HS-5 (cell line): ENCODE measurements around the gene ASCL1.

Experiments
- DNase-seq: peaks from one replicate; pipeline ENCODE4 v3.0.0-alpha.2; 2012; ENCODE audit warnings: low read depth

The ASCL1 gene

GRCh38 chr12:102957339-102958050 is at the start of gene ASCL1:
TSS of gene ASCL1 (plus strand) at chr12:102957674. CDS start at chr12:102958245, 571 bp downstream.
- no peak for DNase-seq

DNA sequence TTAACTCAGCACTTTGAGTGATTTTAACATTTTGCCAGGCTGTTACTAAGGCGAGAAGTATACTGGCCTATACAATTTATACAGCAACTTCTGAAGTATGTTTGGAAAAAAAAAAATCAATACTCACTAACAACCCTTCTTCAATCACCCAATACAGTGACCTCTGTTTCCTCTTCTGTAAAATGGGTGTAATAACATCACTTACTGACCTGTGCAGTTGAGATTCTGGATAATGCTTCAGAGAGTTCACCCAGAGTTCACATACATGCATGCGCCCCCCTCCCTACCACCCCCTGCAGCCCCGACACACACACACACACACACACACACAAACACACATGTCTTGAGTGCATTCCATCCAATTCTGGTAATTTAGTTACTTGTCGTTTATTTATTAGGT is 49.6 kb upstream of the ASCL1 start:
- no peak for DNase-seq

DNA sequence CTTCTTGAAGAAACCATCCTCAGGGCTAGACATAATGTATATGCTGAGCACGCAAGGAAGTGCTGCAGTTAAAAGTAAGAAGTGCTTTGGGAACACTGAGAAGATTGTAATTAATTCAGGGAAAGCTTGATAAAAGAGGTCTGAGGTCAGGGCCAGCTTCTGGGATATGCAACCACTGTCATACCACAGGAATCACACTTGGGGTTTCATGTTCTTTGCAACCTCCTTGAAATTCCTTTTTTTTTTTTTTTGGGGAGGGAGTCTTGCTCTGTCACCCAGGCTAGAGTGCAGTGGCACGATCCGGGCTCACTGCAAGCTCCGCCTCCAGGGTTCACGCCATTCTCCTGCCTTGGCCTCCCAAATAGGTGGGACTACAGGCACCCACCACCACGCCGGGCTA is 47.3 kb upstream of the ASCL1 start:
- no peak for DNase-seq

GRCh38 chr12:102910792-102911191 is 46.7 kb upstream of the ASCL1 start:
- DNase-seq: no peak

DNA sequence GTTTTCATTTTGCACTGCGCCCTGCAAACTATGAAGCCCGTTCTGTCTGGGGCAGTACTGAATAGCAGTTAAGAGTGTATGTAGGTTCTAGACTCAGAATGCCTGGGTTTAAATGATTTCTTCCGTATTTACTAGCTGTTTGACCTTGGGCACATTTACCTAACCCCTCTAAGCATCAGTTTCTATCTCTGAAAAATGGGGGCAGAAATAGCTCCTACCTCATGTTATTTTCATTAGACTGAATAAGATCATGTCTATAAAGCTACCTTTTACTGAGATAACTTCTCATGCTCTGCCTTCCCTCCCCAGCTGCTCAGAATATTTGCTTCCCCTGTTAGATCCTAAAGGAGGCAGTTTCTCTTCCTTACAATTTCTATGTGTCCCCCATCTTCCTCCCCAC is 46.2 kb upstream of the ASCL1 start:
- no peak for DNase-seq

DNA sequence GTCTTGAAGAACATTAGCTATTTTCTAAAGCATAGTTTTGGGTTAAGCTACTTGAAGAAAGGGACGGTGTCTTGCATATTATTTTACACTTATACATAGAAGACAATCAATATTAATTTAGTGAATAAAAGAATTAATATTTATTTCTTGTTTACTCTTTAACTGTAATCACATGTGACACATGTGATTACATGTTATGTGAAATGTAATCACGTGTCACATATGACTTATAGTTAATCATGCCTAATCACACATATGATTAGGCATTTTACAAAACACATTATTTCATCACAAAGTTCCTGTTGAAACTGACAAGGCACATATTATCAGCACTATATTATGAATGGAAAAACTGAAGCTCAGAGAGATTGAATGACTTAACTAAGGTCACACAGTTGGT is 45.2 kb upstream of the ASCL1 start:
- no peak for DNase-seq

DNA sequence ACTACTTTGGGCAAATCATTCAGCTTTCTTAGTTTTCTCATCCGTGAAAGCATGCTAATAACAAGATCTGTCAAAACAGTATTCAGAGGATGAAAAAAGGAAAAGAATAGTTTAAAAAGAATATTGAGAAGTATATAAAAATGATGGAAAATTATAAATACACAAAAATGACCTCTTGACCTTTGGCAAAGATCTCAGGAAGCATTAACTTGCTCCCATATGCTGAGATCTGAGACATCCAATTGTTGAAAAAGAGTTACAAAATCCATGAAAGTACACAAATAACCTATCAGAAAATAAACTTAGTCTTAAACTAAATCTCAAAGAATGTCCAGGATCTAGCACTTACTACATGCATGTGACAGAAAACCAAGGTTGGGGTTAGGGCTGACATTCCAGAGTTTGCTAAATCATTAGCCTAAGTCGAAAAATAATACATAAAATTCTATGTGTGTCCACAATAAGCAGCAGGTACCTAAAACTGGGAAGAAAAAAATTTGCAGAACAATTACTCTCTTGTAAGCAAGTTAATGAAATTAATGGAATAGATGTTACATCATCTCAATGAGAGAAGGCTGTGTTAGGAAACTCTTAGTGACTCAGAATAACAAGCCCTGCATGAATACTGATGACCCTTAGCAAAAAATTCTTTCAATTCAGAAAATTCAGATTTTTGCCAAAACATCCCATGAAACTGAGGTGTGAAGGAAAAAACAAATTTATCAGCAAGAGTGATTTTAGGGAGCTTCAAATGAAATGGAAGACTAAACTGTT is 43.8 kb upstream of the ASCL1 start:
- no peak for DNase-seq

DNA sequence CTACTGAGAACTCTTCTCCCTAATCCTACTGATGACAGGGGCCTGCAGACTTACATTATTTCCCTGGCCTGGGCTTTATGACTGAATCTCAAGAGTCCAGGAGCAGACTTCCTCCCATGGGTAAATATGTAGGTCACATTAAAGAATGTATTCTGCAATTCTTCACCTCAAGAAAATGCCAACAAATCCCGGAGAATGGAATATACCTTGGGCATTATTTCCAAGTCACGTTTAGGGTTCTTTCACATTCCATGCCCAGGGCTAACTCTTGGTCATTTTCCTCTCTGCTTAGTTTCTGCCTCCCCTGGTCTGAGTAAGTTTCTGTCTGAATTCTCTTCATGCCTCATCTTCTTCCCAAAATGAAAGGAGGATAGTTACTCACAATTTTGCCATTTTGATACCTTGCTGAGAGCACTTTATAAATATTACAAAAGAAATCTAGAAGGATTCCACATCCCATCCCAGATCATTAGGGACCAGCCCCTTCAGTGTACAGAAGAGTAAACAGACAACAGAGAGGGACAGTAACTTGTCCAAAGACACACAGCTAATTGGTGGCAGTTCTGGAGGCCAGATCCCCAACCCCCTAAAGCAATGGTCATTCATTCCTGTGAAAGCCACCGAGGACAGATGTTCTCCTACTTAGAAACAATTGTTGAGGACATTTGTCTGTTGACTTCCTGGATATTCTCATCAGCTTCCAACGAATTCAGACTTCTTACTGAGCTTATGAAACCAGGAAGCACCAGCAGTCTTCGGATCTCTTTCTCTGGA is 41.0 kb upstream of the ASCL1 start:
- no peak for DNase-seq

GRCh38 chr12:102917026-102917787 is 40.3 kb upstream of the ASCL1 start, which contains the start of gene PAH:
TSS of gene PAH (minus strand) at chr12:102917244. CDS start at chr12:102917130, 114 bp downstream.
- no peak for DNase-seq

DNA sequence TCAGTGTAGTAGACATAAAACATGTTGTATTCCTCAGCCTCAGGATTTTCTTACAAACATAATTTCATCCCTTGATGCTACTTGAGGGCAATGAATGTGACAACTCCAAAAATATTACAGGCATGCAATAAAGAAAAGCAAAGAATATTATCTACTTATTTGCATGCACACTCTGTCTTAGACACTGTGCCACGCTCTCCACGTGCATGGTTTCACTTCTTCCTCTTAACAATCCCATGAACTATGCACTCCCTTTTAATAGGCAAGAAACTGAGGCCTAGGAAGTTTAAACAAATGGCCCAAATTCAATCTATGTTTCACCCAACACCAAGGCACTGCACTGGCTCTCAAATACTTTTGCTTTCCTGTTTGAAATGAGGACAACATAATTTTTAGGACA is 38.6 kb upstream of the ASCL1 start:
- no peak for DNase-seq

DNA sequence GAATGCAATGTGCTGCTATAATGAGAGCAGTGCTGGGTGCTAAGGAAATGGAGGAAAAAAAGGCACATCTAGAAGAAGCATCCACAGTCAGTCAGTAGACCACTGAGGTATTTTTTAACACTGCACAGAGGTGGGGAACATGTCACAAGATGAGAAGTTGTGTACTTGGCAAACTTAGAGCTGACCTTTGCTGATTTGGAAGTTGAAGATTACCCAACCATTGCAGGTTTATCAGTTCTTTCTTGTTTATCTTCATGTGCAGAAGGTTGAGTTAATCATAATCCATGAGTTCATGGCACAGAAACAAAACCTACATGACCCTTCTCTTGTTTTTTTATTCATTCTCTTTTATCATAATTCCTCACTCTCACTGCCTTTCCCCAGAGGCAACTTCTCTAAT is 37.2 kb upstream of the ASCL1 start:
- no peak for DNase-seq

DNA sequence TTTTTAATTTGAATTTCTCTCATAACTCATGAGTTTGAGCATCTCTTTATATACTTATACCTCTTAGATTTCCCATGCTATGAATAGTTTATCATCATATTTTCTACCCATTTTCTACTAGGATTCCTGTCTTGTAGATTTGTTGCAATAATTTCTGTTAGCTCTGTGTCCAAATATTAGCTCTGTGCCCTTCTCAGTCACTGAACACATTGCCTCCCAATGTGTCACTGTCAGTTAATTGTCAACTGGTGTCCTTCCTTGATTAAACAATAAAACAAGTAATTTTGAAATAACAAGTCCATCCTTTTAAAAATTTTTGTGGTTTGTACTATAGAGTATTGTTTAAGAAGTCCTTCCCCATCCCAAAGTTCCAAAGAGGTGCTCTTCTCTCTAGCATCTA is 36.2 kb upstream of the ASCL1 start:
- DNase-seq: no peak

GRCh38 chr12:102927220-102927619 is 30.3 kb upstream of the ASCL1 start:
- DNase-seq: no peak

DNA sequence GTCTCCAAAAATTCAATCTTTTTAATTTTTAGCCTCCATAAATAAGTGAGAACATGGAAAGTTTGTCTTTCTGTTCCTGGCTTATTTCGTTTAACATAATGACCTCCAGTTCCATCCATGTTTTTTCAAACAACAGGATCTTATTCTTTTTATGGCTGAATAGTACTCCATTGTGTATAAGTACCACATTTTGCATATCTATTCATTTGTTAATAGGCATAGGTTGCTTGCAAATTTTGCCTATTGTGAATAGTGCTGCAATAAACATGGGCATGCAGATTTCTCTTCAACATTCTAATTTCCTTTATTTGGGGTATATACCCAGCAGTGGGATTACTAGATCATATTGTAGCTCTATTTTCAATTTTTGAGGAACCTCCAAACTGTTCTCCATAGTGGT is 24.3 kb upstream of the ASCL1 start:
- DNase-seq: no peak

DNA sequence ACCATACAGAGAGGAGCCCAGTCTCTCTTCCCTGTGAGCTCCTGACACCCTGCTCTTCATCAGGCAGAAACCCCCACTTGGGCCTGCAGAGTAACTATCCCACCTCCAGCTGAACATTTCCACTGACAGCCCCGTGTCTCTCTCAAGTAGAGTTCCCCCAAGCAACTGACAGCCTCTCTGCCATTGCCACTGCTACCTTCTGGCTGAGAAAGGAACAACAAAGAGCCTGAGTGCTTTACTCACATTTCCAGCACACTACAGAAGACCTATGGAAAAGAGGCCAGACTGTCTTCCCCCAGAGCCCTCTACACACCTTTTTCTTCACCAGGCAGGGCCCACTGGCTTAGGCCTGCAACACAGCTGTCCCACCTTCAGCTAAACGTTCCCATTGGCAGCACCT is 18.4 kb upstream of the ASCL1 start:
- no peak for DNase-seq

- DNase-seq: no peak
Measured at GRCh38 chr12:102939670-102940222, 17.7 kb upstream of the ASCL1 start.

DNA sequence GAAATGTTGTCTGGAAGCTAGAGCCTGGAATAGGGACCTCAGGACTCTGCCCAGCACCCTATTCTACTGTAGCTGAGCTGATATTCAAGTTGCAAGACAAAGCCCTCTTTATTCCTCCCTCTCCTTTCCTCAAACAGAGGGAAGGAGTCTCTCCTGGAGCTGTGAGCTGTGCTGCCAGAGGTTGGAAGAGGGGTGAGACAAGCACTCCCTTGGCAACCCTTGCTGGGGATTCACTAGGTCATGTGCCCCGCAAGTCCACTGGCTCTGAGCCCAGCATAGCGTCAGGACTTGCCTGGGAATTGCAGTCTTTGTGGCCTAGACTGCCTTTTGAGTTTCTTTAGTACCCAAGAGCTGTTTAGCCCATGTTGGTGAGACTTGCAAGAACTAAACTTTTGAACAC is 11.4 kb upstream of the ASCL1 start:
- DNase-seq: no peak

DNA sequence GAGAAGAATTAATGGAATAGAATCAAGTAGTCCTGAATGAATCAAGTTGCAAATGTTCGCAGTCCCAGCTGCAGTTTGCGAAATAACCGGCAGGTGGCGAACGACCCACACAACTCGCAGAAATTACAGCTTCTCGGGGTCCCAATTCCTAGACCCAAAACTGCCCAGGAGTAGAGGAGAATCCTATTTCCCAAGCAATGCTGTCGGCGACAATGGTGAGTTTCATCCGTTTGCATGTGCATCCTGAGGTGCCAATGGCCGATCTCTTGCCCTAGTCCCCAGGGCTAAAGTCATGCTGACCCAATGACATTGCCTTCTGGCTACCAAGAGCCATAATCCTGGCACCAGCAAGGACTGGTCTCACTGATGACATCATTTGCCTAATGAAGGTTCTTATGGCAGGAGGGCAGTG is 8.5 kb upstream of the ASCL1 start:
- DNase-seq: no peak

GRCh38 chr12:102950107-102950949 is 7.1 kb upstream of the ASCL1 start:
- no peak for DNase-seq

- no peak for DNase-seq
Measured at GRCh38 chr12:102950950-102951619, 6.4 kb upstream of the ASCL1 start.
